ENCODE results near the gene CLSTN1. TPM values are rescaled to one million over a fixed set of nuclear protein-coding genes. Genes with fewer than 3 reads are reported as not detected.

CLSTN1 gene
- total RNA-seq, 1 donor from 2014 or later = 136 TPM

- Mint-ChIP-seq H3K36me3 (peaks cover 8% of the 10 kb centered on the region), H3K4me3 (no peak overlapping the region), H3K27ac (no peak overlapping the region), H3K4me1 (ENCODE audit: unreplicated experiment) (peaks cover 21% of the 10 kb centered on the region), H3K9me3 (no peaks in the 10 kb centered on the region), H3K27me3 (no peaks in the 10 kb centered on the region)
- TF ChIP-seq CTCF (conservative IDR thresholded peaks at IDR 0.05) = peak; percentile 82
- no peak for DNase-seq (ENCODE audit: extremely low spot score, unreplicated experiment)
Observed at GRCh38 chr1:9784508-9785133, 39.1 kb downstream of the CLSTN1 start.

- peaks cover 15% of the 10 kb centered on the region for H3K4me1 Mint-ChIP-seq (ENCODE audit: unreplicated experiment)
- no peaks in the 10 kb centered on the region for H3K9me3 Mint-ChIP-seq
- H3K27ac Mint-ChIP-seq = no peak overlapping the region
- no peaks in the 10 kb centered on the region for H3K27me3 Mint-ChIP-seq
- H3K4me3 Mint-ChIP-seq = no peak overlapping the region
- no peak for TF ChIP-seq CTCF (conservative IDR thresholded peaks at IDR 0.05)
- no peak for DNase-seq (ENCODE audit: extremely low spot score, unreplicated experiment)
- H3K36me3 Mint-ChIP-seq = no peaks in the 10 kb centered on the region
Observed at GRCh38 chr1:9782897-9783296, 40.9 kb downstream of the CLSTN1 start.

- peaks cover 10% of the 10 kb centered on the region for H3K4me1 Mint-ChIP-seq (ENCODE audit: unreplicated experiment)
- no peaks in the 10 kb centered on the region for H3K27me3 Mint-ChIP-seq
- no peak overlapping the region for H3K27ac Mint-ChIP-seq
- no peak for TF ChIP-seq CTCF (conservative IDR thresholded peaks at IDR 0.05)
- H3K36me3 Mint-ChIP-seq = no peaks in the 10 kb centered on the region
- no peak overlapping the region for H3K4me3 Mint-ChIP-seq
- DNase-seq (ENCODE audit: extremely low spot score, unreplicated experiment) = no peak
- H3K9me3 Mint-ChIP-seq = no peaks in the 10 kb centered on the region
Observed at GRCh38 chr1:9782116-9782751, 41.5 kb downstream of the CLSTN1 start.

- Mint-ChIP-seq H3K36me3 (no peaks in the 10 kb centered on the region), H3K4me1 (ENCODE audit: unreplicated experiment) (peaks cover 10% of the 10 kb centered on the region)
Observed at GRCh38 chr1:9780554-9781110, 43.1 kb downstream of the CLSTN1 start.

GRCh38 chr1:9778905-9779304 lies 44.9 kb downstream of the CLSTN1 start:
- H3K4me1 Mint-ChIP-seq (ENCODE audit: unreplicated experiment) = peaks cover 9% of the 10 kb centered on the region
- no peaks in the 10 kb centered on the region for H3K9me3 Mint-ChIP-seq
- DNase-seq (ENCODE audit: extremely low spot score, unreplicated experiment) = no peak
- peaks cover 4% of the 10 kb centered on the region for H3K36me3 Mint-ChIP-seq
- no peaks in the 10 kb centered on the region for H3K27me3 Mint-ChIP-seq
- no peak overlapping the region for H3K27ac Mint-ChIP-seq
- TF ChIP-seq CTCF (conservative IDR thresholded peaks at IDR 0.05) = no peak
- H3K4me3 Mint-ChIP-seq = no peak overlapping the region

More at GRCh38 chr1:9780554-9781110, 43.1 kb downstream of the CLSTN1 start:
- H3K4me3 Mint-ChIP-seq = no peak overlapping the region
- no peak for TF ChIP-seq CTCF (conservative IDR thresholded peaks at IDR 0.05)
- H3K27ac Mint-ChIP-seq = no peak overlapping the region
- H3K27me3 Mint-ChIP-seq = no peaks in the 10 kb centered on the region
- no peak for DNase-seq (ENCODE audit: extremely low spot score, unreplicated experiment)
- no peaks in the 10 kb centered on the region for H3K9me3 Mint-ChIP-seq
